ENCODE measurements around the gene GOLGA8A. TPM values are rescaled to one million over a fixed set of nuclear protein-coding genes. Genes with fewer than 3 reads are reported as not detected.
A peak's percentile ranks its signal among the peaks of the same experiment; 100 is the strongest.
"Not testable (repeated sequence)": the region's sequence is repeated elsewhere in the genome, so short reads cannot be mapped to it uniquely, and the experiment has no call there.

Gene GOLGA8A
- total RNA-seq = 13.2 and 37.2 TPM in 2 replicates

GRCh38 chr15:34437687-34438086 lies at the start of gene GOLGA8A:
TSS of gene GOLGA8A (minus strand) at chr15:34437808. CDS start at chr15:34389691, 48,117 bp downstream.
- DNase-seq (ENCODE audit: extremely low read depth, low read depth, low spot score) = peak; percentile 16

- DNase-seq (ENCODE audit: extremely low read depth, low read depth, low spot score) = no peak
These were observed 46.0 kb upstream of the GOLGA8A start for GRCh38 chr15:34483644-34484043.

- no peak for DNase-seq (ENCODE audit: extremely low read depth, low read depth, low spot score)
These were observed 43.8 kb upstream of the GOLGA8A start for GRCh38 chr15:34481370-34481769.

- no peak for DNase-seq (ENCODE audit: extremely low read depth, low read depth, low spot score)
These were observed 36.2 kb upstream of the GOLGA8A start for GRCh38 chr15:34473840-34474239.

GRCh38 chr15:34472947-34473346 lies 35.3 kb upstream of the GOLGA8A start:
- no peak for DNase-seq (ENCODE audit: extremely low read depth, low read depth, low spot score)

GRCh38 chr15:34470892-34471291 lies 33.3 kb upstream of the GOLGA8A start:
- DNase-seq (ENCODE audit: extremely low read depth, low read depth, low spot score) = no peak

- no peak for DNase-seq (ENCODE audit: extremely low read depth, low read depth, low spot score)
These were observed 32.5 kb upstream of the GOLGA8A start for GRCh38 chr15:34470091-34470490.

- DNase-seq (ENCODE audit: extremely low read depth, low read depth, low spot score) = no peak
These were observed 24.1 kb upstream of the GOLGA8A start for GRCh38 chr15:34461730-34462129.

- DNase-seq (ENCODE audit: extremely low read depth, low read depth, low spot score) = no peak
These were observed 22.8 kb upstream of the GOLGA8A start for GRCh38 chr15:34460451-34460850.

GRCh38 chr15:34456658-34457057 lies 19.1 kb upstream of the GOLGA8A start:
- DNase-seq (ENCODE audit: extremely low read depth, low read depth, low spot score) = no peak

GRCh38 chr15:34442891-34443290 lies 5.3 kb upstream of the GOLGA8A start:
- no peak for DNase-seq (ENCODE audit: extremely low read depth, low read depth, low spot score)

GRCh38 chr15:34439878-34440277 lies 2.3 kb upstream of the GOLGA8A start:
- no peak for DNase-seq (ENCODE audit: extremely low read depth, low read depth, low spot score)

- DNase-seq (ENCODE audit: extremely low read depth, low read depth, low spot score) = no peak
These were observed 609 bp downstream of the GOLGA8A start for GRCh38 chr15:34436956-34437442.

GRCh38 chr15:34436126-34436955 lies 1.3 kb downstream of the GOLGA8A start:
- no peak for DNase-seq (ENCODE audit: extremely low read depth, low read depth, low spot score)

- DNase-seq (ENCODE audit: extremely low read depth, low read depth, low spot score) = no peak
These were observed 1.9 kb downstream of the GOLGA8A start for GRCh38 chr15:34435658-34436057.

- DNase-seq (ENCODE audit: extremely low read depth, low read depth, low spot score) = no peak
These were observed 2.8 kb downstream of the GOLGA8A start for GRCh38 chr15:34434627-34435305.

GRCh38 chr15:34433956-34434626 lies 3.5 kb downstream of the GOLGA8A start:
- DNase-seq (ENCODE audit: extremely low read depth, low read depth, low spot score) = not testable (repeated sequence)

- not testable (repeated sequence) for DNase-seq (ENCODE audit: extremely low read depth, low read depth, low spot score)
These were observed 7.0 kb downstream of the GOLGA8A start for GRCh38 chr15:34430642-34431041.

GRCh38 chr15:34423425-34424090 lies 14.1 kb downstream of the GOLGA8A start:
- DNase-seq (ENCODE audit: extremely low read depth, low read depth, low spot score) = not testable (repeated sequence)

GRCh38 chr15:34420953-34421352 lies 16.7 kb downstream of the GOLGA8A start:
- DNase-seq (ENCODE audit: extremely low read depth, low read depth, low spot score) = not testable (repeated sequence)

GRCh38 chr15:34418435-34418834 lies 19.2 kb downstream of the GOLGA8A start:
- DNase-seq (ENCODE audit: extremely low read depth, low read depth, low spot score) = not testable (repeated sequence)
